ENCODE measurements around the gene CHD6. TPM values are rescaled to one million over a fixed set of nuclear protein-coding genes. Genes with fewer than 3 reads are reported as not detected.

Gene CHD6
- total RNA-seq, 1 donor from 2014 or later = 19.7 TPM

DNA sequence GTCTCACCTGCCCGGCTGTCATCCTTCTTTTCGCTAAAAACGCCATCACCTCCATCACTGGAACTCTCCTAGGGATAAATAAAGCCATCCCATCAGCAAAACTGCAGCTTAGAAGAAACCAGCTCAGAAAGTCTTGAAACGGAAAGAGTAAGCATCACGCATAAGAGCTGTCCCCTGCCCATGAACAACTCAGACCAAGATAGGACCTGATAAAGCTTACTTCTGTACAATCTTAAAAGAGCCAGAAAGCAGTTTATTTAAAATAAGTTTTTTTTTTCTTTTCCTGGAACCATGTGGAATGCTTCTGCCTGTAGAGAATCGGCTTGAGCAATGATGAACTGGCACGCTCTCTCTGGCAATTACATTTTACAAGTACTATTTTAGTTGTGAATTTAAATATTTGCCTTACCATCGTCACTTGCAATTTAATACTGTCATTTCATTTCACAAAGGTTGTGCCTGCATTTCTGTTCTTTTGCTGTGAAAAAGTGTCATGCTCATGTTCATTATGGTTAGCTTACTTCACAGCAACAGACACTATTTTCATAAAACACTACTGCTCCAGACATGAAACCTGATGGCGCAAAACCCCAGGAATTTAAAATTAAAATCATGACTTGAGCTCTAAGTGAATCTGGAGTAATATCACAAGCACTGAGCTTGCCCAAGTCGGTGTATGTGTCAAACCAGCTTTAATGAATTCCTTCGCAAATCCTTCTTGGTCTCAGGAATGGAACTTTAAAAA, 191.9 kb downstream of the CHD6 start:
- no peak for DNase-seq (ENCODE audit: low read depth, low spot score)

DNA sequence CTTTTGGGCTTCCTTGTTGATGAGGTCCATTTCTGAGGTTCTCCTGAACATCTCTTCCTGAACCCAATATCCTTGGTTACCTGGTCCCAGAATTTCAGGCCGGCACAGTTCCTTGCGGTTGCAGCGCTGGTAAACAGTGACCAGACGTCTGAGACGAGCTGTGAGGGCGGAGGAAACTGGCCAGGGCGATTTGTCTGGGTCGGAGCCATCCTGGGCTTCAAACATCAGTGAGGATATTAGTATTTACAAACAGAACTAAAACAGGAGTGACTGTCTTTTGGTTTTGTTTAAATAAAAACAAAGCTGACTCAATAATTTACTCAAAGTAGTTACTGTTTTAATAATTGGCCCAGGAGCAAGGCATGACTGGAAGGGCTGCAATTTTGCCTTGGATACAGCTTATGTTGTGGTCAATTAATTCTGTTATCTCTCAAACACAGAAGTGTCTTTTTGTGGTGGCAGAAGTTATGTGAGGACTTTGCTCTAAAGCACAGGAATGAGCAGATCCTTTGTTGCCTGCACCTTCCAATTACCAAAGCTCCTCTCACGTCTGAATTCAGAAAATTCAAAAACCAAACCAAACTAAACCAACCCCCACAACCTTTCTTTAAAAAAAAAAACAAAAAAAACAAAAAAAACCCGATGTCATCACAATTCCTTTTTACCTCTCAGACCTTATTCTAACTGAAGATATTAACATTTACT, 192.8 kb downstream of the CHD6 start:
- no peak for DNase-seq (ENCODE audit: low read depth, low spot score)

DNA sequence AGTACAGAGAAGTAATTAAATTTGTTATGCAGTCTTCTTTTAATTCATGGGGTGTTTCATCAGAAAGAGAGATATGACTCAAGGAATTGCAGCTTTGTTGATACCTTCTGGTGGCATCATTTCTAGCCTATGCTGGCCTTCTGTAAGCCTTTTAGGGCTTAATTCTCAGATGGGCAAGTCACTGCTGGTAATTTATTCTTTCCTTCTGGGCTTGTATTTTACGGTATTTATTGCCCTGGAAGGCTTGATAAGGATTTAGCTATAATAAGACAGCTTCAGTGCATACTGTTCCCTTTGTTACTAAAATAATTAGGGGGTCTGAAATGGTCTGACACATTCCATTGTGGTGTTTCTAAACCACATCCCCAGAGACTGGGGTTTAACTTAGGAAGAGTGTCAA, 193.6 kb downstream of the CHD6 start:
- no peak for DNase-seq (ENCODE audit: low read depth, low spot score)

DNA sequence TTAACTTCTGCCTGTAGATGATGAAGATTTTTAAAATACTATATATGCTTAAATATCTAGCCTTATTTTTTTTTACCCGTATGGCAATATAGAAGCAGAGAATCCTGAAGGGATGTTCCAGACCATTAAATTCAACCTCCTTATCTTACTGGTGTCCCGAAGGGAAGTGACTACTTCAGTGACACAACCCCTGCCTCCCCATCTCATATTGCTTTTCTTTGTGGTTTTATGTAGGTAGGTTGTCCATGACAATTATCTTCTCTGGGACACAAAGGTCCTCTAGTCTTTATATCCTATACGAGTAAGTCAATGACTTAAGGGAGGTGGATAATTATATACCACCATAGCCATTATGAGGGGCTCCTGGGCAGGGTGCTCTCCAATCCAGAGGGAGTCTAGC, 194.2 kb downstream of the CHD6 start:
- no peak for DNase-seq (ENCODE audit: low read depth, low spot score)

DNA sequence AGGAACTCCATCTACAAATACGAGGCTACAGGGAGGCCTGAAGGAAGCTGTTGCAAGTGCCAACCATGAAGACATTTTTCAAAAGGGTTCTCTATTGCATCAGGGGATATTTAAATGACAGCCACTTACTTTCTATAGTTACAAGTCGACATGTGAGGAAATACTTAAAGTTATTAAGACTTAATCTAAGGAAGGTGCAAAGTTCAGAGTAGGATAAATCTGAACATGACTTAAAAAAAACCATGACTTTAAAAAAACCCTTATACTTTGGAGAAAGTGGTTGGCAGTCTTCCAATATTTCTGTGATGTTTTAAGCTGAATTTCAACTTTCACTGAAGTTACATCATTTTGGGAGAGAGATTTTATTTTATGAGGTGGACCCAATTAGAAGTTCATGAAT, 195.2 kb downstream of the CHD6 start:
- no peak for DNase-seq (ENCODE audit: low read depth, low spot score)

DNA sequence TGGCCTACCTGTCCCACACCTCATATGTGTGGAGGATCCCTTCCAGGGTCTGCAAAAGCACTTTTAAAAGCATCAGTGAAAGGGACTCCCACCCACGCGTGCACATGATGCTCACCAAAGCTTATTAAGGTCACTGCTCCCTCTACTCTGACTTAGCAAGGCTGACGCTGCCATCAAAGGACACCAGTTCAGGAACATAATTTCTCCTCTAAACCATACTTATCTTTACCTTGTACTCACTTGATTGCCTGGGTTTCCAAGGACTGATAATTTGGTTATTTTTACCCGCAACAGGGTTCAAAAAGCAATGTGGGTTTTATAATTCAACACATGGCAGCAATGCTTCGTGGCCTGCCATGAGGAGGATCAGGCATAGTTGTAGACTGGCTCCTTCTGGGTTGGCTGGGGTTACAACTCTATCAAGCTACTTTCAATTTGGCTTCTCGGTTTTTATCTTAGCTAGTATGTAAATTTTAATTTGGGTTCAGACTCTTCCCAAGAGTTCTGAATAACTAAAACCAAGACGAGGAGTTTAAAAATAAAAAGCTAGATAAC, 199.4 kb downstream of the CHD6 start:
- no peak for DNase-seq (ENCODE audit: low read depth, low spot score)

DNA sequence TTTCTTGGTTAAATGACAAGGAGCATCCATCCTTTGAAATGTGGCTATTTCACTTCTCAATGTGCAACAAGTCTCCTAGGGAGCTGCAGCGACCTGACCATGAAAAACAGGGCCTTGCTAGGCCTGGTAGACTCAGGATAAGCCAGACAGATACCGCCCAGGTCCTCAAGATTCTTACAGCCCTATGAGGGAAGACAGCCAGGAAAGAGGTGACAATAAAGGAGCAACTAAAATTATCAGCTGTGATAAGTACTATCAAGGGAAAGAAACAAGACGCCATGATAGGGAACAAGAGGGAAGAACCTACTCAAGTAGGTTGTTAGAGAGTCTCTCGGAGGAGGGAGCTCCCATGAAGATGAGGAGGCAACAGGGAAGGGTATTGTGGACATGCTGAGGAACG, 200.1 kb downstream of the CHD6 start:
- no peak for DNase-seq (ENCODE audit: low read depth, low spot score)

DNA sequence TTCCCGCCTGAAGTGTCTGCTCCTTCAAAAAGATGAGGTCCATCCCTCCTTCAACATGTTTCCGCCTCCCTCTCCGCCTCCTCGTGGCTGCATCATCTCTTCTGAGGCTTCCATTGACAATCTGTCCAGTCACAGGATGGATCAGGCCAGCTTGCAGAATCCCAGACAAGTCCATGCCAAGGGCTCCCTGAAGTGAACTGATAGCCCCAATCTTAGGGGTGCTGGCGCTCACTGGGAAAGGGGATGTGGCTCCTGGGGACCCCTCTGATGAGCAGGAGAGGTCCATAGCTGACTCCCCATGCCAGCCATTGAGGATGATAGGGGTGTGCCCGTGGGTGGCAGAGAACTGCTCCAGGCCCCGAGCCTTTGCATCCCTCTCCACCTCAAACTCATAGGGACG, 203.0 kb downstream of the CHD6 start:
- no peak for DNase-seq (ENCODE audit: low read depth, low spot score)

DNA sequence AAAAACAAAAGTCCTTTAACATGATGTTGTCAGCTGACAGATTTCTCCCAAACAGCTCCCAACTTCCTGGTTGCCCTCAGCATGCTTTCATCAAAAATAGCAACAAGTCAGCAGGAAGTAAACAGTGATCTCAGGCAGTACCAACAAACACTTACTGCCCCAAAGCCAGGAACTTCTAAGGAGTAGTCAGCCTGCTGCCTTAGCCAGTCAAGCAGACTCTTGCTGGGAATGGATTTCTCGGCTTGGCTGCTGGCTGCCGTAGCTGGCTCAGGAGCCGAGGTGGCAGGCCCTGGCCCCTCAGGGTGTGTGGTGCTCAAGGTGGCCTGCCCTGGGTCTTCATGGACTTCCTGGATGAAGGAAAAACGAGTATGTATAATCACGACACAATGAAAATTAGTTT, 205.0 kb downstream of the CHD6 start:
- DNase-seq (ENCODE audit: low read depth, low spot score) = no peak

DNA sequence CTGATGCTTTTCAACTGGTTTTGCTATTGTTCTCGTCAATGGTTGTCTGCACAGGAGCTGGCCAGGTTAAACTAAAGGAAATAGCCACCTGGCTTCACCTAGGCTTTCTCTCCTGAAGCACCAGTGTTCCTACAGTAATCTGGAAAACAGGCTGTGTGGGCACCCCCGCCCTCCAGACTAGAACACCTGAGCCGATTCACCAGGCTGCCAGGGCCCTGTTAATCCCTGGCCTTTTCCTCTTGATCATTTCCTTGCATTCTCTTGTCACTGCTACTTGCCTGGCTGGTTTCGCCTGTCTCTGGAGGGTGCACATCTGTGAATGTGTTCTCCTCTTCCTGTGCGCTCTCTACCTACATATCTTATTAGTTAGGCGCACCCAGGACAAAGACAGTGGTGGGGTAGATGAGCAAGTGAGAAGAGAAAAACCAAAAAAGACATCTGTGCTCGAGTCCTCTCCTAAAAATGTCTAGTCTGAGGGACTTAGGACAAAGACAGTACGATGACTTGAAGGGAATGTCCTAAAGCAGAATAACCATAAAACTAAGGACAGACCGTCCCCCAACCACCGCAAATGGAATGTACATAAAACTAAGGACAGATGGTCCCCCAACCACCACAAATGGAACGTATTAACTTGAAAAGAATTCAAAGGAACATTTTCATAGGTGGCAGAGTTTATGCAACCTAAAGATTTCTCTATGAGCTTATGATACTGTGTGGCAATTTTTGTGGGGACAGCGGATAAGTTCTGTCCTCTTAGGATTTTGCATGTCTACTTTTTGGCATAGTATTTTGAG, 205.7 kb downstream of the CHD6 start:
- no peak for DNase-seq (ENCODE audit: low read depth, low spot score)

DNA sequence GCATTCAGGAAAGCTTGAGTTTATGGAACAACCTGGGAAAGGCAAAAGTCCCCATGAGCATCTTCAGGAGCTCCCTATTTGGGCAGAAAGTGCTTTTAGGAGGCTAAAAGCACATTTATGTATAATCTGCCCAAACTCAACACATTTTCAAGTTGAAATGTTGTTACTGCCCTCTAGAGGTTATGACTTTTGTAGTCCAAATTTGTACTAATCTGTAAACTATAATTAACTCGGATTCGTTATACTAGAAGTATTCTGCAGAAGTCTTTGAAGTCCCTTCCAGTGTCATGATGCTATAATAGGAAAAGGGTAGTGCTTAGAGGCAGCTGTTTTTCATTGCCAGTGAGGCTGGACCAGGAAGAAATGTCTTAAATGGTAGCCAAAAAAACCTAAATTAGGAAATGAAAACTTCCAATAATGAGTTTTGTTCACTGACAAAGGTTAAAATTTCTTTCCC, 206.8 kb downstream of the CHD6 start:
- no peak for DNase-seq (ENCODE audit: low read depth, low spot score)

DNA sequence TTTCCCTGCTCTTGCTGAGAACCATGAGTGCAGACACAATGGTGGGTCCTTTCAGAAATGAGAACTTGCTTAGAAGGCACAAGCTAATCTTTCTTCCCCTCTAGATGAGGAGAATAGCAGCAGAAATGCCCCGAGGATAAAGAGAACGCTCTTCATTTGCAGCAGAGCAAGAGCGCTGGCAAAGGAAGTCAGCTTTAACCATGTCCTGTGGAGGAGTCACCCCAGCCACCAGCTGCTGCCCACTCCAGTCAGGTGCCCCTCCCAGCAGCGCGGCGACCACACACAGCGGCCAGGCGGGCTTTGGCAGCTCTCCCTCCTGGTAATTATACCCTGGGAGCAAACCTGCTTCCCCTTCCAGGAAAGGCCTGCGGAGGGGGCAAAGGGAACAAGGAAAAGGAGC, 209.2 kb downstream of the CHD6 start:
- DNase-seq (ENCODE audit: low read depth, low spot score) = no peak

DNA sequence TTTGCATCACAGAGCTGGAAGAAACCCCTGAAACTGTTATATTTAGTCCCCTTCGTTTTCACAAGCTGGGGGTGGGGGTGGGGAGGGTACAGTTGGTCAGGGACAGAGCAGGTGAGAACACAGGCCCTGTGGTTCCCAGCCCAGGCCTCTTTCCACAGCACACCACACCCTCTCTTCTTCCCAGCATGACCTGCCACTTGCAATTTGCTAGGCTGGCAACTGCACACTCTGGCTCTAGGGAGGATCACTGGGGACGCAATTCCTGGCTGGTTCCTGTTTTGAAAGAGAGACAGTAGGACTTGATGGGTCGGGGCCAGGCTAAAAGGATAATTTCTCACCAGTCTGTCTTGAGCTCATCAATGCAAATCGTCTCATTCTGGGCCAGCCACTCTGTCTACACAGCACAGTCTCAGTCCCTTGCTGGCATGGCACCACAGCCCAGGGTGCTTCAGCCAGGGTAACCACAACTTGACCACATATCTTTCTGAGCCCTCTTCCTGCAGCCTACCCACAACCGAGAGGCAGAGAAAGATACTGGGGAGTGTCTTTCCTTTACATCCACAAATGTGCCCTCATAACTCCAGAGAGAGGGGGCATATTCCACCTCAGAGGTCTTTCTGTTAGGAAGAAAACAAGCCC, 209.9 kb downstream of the CHD6 start:
- DNase-seq (ENCODE audit: low read depth, low spot score) = no peak

DNA sequence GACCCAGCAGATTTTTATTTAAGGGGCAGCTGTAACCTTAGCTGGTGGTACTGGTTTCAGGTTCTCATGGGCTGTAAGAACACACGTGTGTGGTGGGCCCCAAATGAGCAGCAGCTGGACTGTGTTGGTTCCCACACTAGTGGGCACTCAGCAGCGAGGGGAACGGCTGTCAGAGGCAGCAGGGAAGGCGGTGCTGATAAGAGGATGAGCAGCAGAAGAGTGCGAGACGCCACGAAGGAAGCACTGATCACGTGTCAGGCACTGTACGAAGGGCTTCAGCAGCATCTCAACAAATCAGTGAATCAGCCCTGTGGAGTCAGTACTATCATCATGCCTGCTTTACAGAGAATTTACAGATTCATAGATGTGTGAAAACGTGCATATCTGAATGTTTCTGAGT, 210.6 kb downstream of the CHD6 start:
- no peak for DNase-seq (ENCODE audit: low read depth, low spot score)

DNA sequence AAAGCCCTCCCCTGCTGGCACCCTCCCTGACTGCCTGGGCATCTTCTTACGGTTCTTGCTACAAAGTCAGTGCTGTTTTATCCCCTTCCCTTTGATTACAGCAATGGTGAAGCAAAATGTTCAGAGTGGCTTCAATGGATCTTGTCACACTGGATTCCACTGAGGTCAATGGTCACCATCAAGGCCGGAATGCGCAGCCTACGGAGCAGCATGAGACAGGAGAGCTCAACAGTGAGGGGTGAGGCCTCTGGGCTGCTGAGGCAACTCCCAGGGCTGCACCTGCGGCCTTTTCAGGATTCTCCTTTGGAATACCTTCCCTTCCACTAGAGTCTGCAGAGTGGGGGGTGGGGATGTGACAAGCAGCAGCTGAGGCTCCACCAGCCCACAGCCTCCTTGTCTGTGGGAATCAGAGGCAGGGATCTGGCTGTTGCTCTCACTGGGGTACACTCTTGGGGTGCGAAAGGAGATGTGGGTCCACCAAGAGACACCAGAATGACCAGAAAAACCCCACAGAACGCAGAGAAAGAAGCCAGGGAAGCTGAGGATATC, 211.2 kb downstream of the CHD6 start:
- no peak for DNase-seq (ENCODE audit: low read depth, low spot score)

DNA sequence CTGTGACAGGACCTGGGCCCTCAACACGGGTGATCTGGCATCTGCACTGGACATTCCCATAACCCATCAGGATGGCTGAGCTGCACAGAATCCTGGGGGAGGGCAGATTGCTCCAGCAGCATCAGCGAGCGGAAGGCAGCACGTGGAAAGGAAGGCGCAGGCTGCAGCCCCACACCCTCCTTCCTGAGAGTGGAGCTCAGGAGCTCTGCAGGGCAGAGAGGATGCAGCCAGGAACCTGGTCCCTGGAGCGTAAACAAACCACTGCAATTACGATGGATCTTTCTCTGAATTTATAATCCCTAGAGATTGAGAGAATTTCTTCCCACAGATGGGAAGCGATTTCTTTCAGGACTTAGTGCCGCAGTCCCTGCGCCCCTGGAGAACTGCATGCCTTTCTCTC, 211.8 kb downstream of the CHD6 start:
- DNase-seq (ENCODE audit: low read depth, low spot score) = no peak

DNA sequence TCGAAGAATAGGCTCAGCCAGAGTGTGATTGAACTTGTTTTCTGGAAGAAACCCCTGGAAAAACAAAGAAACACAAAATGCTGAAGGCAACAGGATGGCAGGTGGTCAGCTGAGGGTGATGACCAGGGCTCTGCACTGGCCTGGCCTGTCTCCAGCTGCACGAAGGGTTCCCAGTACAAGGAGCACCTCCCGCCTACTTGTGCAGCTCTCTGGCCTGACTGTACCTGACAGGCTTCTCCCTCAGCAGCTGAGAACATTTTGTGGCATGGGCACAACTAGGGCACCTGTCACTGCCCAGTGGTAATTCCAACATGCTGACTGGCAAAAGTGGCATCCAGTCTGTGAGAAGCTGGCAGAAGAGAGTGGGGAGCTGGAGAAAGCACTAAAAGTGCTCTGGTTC, 212.7 kb downstream of the CHD6 start:
- DNase-seq (ENCODE audit: low read depth, low spot score) = no peak

DNA sequence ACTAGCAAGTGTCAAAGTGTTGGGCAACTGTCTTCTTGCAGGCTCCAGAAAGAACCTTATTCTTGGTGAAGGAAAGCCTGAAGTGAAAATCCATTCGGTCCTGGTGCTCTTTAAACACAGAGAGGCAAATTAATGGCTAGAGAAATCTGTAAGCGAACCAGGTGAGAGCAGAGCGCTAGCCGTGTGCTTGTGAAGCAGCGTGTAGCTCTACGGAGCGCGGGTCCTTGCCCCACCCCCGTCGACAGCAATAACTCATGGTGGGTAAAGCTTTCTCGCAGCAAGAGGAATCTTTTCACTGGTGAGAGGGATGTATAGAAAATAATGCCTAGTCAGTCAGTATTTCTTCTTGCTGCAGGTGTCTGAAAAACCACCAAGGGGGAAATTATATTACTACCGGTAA, 214.6 kb downstream of the CHD6 start:
- DNase-seq (ENCODE audit: low read depth, low spot score) = no peak

DNA sequence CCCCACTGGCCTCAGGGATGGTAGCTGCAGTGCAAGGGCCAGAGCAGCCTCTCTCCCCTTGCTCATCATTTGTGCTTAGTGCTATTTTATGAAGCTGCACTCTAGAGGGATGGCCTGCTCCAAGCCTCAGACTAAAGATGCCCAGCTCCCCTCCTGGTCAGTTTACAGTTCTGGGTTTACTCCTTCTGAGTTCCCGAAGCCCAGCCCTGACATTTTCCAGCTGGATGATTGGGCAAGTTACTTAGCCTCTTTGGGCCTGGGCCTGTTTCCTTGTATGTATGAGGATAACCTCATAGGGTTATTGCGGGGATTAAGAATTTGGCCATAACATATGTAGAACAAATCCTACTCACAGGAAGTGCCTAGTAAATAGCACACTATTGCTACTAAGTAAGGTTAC, 219.8 kb downstream of the CHD6 start:
- no peak for DNase-seq (ENCODE audit: low read depth, low spot score)

DNA sequence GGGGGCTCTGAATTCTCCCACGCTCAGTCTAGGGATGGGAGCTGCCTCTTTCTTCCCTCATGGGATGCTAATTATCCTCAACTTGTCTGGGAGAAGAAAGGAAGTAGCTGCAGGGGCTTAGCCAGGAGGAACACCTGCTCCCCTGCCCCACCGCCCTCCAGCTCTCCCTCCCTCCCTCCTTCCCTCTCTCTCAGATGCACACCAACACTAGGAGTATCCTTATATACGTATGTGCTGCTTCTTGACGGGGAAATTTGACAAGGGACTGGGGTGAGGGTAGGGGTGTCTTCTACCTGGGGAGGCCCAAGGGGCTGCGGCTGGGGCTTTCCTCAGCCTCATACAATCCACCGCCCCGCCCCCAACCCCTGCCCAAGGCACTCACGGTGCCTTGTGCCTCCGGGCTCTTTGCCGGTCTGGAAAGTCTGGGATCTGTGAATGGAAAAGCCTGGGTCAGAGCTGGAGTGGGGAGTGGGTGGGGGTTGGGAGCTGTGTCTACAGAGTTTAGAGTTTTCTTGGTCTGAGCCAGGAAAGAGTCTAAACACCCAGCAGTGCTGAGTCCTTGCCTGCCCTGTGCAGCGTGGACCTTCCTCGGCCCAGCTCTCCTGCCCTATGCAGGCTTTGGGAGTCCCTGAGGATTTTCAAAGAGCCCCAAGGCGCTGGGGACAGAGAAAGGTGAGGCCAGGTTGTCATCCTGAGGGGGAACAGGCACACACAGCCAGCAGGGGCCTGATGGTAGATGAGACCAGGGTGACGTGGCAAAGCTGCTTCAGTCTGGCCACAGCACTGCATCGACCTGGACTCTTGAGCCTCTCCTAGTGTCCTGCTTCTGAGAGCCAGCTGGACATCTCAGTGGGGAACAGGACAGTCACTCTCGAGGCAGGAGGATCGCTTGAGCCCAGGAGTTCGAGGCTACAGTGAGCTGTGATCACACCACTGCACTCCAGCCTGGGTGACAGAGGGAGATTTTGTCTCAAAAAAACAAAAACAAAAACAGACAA, 222.2 kb downstream of the CHD6 start:
- DNase-seq (ENCODE audit: low read depth, low spot score) = no peak
